Neural progenitor cell (in vitro differentiated cells): ENCODE results near the gene GKN2. TPM values are rescaled to one million over a fixed set of nuclear protein-coding genes. Genes with fewer than 3 reads are reported as not detected.
"Not testable (repeated sequence)": the region's sequence is repeated elsewhere in the genome, so short reads cannot be mapped to it uniquely, and the experiment has no call there.

Source experiments
- DNase-seq: peaks from one replicate; pipeline ENCODE4 v3.0.0-alpha.2; 2016; ENCODE audit warnings: low spot score
- H2AFZ ChIP-seq: fragments of 200-600 bp; sonication (generic); replicated peaks from 2 replicates; pipeline ENCODE4 v1.6.1; 2016; ENCODE audit warnings: antibody characterized with exemption
- H3F3A ChIP-seq: fragments of 200-600 bp; sonication (generic); 2 replicates; pipeline ENCODE4 v1.6.1; 2016; ENCODE audit warnings: antibody characterized with exemption, low read depth
- H3K27ac ChIP-seq: fragments of 200-600 bp; sonication (generic); 2 replicates; pipeline ENCODE4 v1.5.1; 2016; ENCODE audit warnings: mild to moderate bottlenecking
- H3K27me3 ChIP-seq: fragments of 200-600 bp; sonication (generic); 2 replicates; pipeline ENCODE4 v1.6.1; 2016; ENCODE audit warnings: mild to moderate bottlenecking, moderate library complexity
- H3K36me3 ChIP-seq: fragments of 200-600 bp; sonication (generic); 2 replicates; pipeline ENCODE4 v1.5.1; 2016
- H3K4me1 ChIP-seq: fragments of 200-600 bp; sonication (generic); 2 replicates; pipeline ENCODE4 v1.6.1; 2016; ENCODE audit warnings: mixed run types
- H3K4me2 ChIP-seq: fragments of 200-600 bp; sonication (generic); 2 replicates; pipeline ENCODE4 v1.6.1; 2016
- H3K4me3 ChIP-seq: fragments of 200-600 bp; sonication (generic); 2 replicates; pipeline ENCODE4 v1.5.1; 2016
- H3K79me2 ChIP-seq: fragments of 200-600 bp; sonication (generic); 2 replicates; pipeline ENCODE4 v1.6.1; 2016; ENCODE audit warnings: low read depth
- H3K9ac ChIP-seq: fragments of 200-600 bp; sonication (generic); 2 replicates; pipeline ENCODE4 v1.6.1; 2016
- H3K9me3 ChIP-seq: fragments of 200-600 bp; sonication (generic); 2 replicates; pipeline ENCODE4 v1.5.1; 2016; ENCODE audit warnings: low read depth
- H4K20me1 ChIP-seq: fragments of 200-600 bp; sonication (generic); 2 replicates; pipeline ENCODE4 v1.6.1; 2016; ENCODE audit warnings: low read depth
- H3K27ac Mint-ChIP-seq: 3 replicates; pipeline ENCODE4 v1.8.0; 2021; ENCODE audit warnings: mixed read lengths
- H3K27me3 Mint-ChIP-seq: 2 replicates; pipeline ENCODE4 v1.8.0; 2022; ENCODE audit warnings: low read depth, mild to moderate bottlenecking, inconsistent platforms, moderate library complexity, mixed read lengths; ENCODE audit not compliant: insufficient read depth
- H3K36me3 Mint-ChIP-seq: 3 replicates; pipeline ENCODE4 v1.8.0; 2021; ENCODE audit warnings: mixed read lengths
- H3K4me1 Mint-ChIP-seq: 3 replicates; pipeline ENCODE4 v1.8.0; 2021; ENCODE audit warnings: mixed read lengths
- H3K4me3 Mint-ChIP-seq: 3 replicates; pipeline ENCODE4 v1.8.0; 2021; ENCODE audit warnings: mild to moderate bottlenecking, moderate library complexity, mixed read lengths
- H3K9me3 Mint-ChIP-seq: 3 replicates; pipeline ENCODE4 v1.8.0; 2020; ENCODE audit warnings: mixed read lengths
- EZH2 ChIP-seq: fragments of 200-600 bp; sonication (generic); IDR thresholded peaks from 2 replicates; pipeline ENCODE4 v1.6.1; 2017; ENCODE audit warnings: antibody characterized with exemption, mild to moderate bottlenecking, moderate library complexity
- EZH2phosphoT487 ChIP-seq: fragments of 200-600 bp; sonication (generic); IDR thresholded peaks from 2 replicates; pipeline ENCODE4 v1.6.1; 2017; ENCODE audit warnings: antibody characterized with exemption
- total RNA-seq: library from RNA; depleted of rRNA; stranded (reverse); fragments of >200 nt; gene quantifications from 2 replicates; pipeline ENCODE4 v1.2.3, GENCODE V29; 2015; ENCODE audit warnings: low replicate concordance
- TF ChIP-seq, protein P1 (sequence below): fragments of 200-600 bp; sonication (generic); IDR thresholded peaks from 2 replicates; pipeline ENCODE4 v1.5.1; 2017; ENCODE audit warnings: antibody characterized with exemption, mild to moderate bottlenecking

The GKN2 gene
- total RNA-seq, 1 donor from 2014 or later = not detected

DNA sequence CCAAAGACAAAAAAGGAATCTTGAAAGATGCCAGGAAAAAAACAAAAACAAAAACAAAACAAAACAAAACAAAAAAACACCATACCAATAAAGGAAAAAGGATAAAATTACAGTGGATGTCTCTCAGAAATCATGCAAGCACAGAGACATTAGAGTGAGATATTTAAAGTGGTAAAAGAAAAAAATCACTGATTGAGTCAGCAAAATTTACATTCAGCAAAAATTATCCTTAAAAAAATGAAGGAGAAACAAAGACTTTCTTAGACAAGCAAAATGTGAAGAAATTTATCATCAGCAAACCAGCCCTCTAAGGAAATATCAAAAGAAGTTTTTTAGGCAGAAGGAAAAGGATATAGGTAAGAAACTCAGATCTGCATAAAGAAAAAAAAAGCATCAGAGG is 11.6 kb upstream of the GKN2 start:
- Histone ChIP-seq H3K36me3 (no peaks in the 10 kb centered on the region), H3K4me1 (no peaks in the 10 kb centered on the region), H3K79me2 (no peaks in the 10 kb centered on the region), H2AFZ (no peak overlapping the region), H4K20me1 (no peaks in the 10 kb centered on the region), H3F3A (no peaks in the 10 kb centered on the region), H3K27ac (no peak overlapping the region), H3K9me3 (no peaks in the 10 kb centered on the region), H3K9ac (no peak overlapping the region), H3K27me3 (no peaks in the 10 kb centered on the region), H3K4me3 (no peak overlapping the region), H3K4me2 (no peak overlapping the region)
- Mint-ChIP-seq H3K27me3 (no peaks in the 10 kb centered on the region), H3K27ac (no peak overlapping the region), H3K4me3 (no peak overlapping the region), H3K9me3 (no peaks in the 10 kb centered on the region), H3K36me3 (no peaks in the 10 kb centered on the region), H3K4me1 (no peaks in the 10 kb centered on the region)
- TF ChIP-seq, protein P1, sequence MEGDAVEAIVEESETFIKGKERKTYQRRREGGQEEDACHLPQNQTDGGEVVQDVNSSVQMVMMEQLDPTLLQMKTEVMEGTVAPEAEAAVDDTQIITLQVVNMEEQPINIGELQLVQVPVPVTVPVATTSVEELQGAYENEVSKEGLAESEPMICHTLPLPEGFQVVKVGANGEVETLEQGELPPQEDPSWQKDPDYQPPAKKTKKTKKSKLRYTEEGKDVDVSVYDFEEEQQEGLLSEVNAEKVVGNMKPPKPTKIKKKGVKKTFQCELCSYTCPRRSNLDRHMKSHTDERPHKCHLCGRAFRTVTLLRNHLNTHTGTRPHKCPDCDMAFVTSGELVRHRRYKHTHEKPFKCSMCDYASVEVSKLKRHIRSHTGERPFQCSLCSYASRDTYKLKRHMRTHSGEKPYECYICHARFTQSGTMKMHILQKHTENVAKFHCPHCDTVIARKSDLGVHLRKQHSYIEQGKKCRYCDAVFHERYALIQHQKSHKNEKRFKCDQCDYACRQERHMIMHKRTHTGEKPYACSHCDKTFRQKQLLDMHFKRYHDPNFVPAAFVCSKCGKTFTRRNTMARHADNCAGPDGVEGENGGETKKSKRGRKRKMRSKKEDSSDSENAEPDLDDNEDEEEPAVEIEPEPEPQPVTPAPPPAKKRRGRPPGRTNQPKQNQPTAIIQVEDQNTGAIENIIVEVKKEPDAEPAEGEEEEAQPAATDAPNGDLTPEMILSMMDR = no peak
- no peak for TF ChIP-seq EZH2phosphoT487
- no peak for TF ChIP-seq EZH2
- DNase-seq = no peak

GRCh38 chr2:68961380-68961779 is 8.7 kb upstream of the GKN2 start:
- no peaks in the 10 kb centered on the region for H3K36me3 Mint-ChIP-seq
- Histone ChIP-seq H3K79me2 (no peaks in the 10 kb centered on the region), H3K4me1 (no peaks in the 10 kb centered on the region), H3K9ac (no peak overlapping the region), H3K4me3 (no peak overlapping the region), H2AFZ (no peak overlapping the region), H4K20me1 (no peaks in the 10 kb centered on the region), H3F3A (no peaks in the 10 kb centered on the region), H3K9me3 (no peaks in the 10 kb centered on the region), H3K4me2 (no peak overlapping the region), H3K27me3 (no peaks in the 10 kb centered on the region), H3K36me3 (no peaks in the 10 kb centered on the region), H3K27ac (no peak overlapping the region)
- no peaks in the 10 kb centered on the region for H3K9me3 Mint-ChIP-seq
- H3K4me1 Mint-ChIP-seq = no peaks in the 10 kb centered on the region
- H3K27me3 Mint-ChIP-seq = no peaks in the 10 kb centered on the region
- TF ChIP-seq EZH2phosphoT487 = no peak
- TF ChIP-seq, protein P1 = no peak
- no peak for TF ChIP-seq EZH2
- no peak for DNase-seq
- H3K4me3 Mint-ChIP-seq = no peak overlapping the region
- no peak overlapping the region for H3K27ac Mint-ChIP-seq

DNA sequence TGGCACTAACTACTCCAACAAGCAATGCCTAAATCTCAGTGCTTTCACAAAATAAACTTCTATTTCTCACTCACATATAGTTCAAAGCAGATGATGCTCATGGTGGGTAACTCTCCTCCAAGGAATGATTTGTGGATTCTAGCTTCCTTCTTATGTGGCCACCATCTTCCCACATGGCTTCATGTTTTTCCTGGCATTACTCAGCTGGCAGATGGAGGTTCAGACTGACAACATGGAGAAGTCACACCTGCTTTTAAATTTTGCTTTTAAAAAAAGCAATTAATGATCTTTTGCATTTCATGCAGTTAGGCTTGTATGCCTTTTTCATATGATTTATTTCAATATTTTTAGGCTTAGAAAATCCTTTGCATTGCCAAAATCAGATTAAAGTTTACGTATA is 6.3 kb upstream of the GKN2 start:
- no peaks in the 10 kb centered on the region for H3K79me2 ChIP-seq
- TF ChIP-seq EZH2phosphoT487 = no peak
- TF ChIP-seq EZH2 = no peak
- TF ChIP-seq, protein P1 = no peak
- Mint-ChIP-seq H3K4me3 (no peak overlapping the region), H3K9me3 (no peaks in the 10 kb centered on the region), H3K4me1 (no peaks in the 10 kb centered on the region), H3K27ac (no peak overlapping the region), H3K27me3 (peaks cover 5% of the 10 kb centered on the region), H3K36me3 (no peaks in the 10 kb centered on the region)
- no peaks in the 10 kb centered on the region for H3F3A ChIP-seq
- H3K4me1 ChIP-seq = no peaks in the 10 kb centered on the region
- no peak overlapping the region for H3K4me3 ChIP-seq
- H4K20me1 ChIP-seq = no peaks in the 10 kb centered on the region
- no peak for DNase-seq
- H3K27me3 ChIP-seq = no peaks in the 10 kb centered on the region
- H3K9ac ChIP-seq = no peak overlapping the region
- H3K4me2 ChIP-seq = no peak overlapping the region
- H3K27ac ChIP-seq = no peak overlapping the region
- H3K9me3 ChIP-seq = no peaks in the 10 kb centered on the region
- H3K36me3 ChIP-seq = no peaks in the 10 kb centered on the region
- no peak overlapping the region for H2AFZ ChIP-seq

DNA sequence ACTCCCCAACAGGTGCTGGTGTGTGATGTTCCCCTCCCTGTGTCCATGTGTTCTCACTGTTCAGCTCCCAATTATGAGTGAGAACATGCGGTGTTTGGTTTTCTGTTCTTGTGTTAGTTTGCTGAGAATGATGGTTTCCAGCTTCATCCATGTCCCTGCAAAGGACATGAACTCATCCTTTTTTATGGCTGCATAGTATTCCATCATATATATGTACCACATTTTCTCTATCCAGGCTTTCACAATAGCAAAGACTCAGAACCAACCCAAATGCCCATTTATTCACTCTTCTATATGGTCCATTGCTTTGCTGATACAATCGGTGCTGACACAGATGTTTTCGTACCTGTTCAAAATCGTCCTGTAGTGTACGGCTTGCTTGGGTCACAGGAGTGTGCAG is 2.7 kb upstream of the GKN2 start:
- H3K4me2 ChIP-seq, H3K4me3 Mint-ChIP-seq, H3K27ac ChIP-seq, H3K9me3 Mint-ChIP-seq, H3F3A ChIP-seq, H3K27me3 Mint-ChIP-seq, H3K9me3 ChIP-seq, H3K79me2 ChIP-seq, H2AFZ ChIP-seq, DNase-seq, H3K4me1 ChIP-seq, H3K27me3 ChIP-seq, H3K27ac Mint-ChIP-seq, H3K36me3 Mint-ChIP-seq, H4K20me1 ChIP-seq, H3K36me3 ChIP-seq, H3K4me1 Mint-ChIP-seq, H3K9ac ChIP-seq, H3K4me3 ChIP-seq: not testable (repeated sequence)
